DND-41 (cell line): ENCODE results near the gene BAD.

Experiments used
- CTCF ChIP-seq: IDR thresholded peaks from 2 replicates; pipeline ENCODE4 v1.5.1; 2012; ENCODE audit warnings: borderline replicate concordance, low read length, moderate library complexity, mild to moderate bottlenecking; ENCODE audit not compliant: poor library complexity, severe bottlenecking; ENCODE audit errors: extremely low read depth
- EZH2 ChIP-seq: IDR thresholded peaks from 3 replicates; pipeline ENCODE4 v1.6.1; 2012; ENCODE audit warnings: borderline replicate concordance, low read depth, mild to moderate bottlenecking, moderate library complexity, low read length, inconsistent platforms; ENCODE audit not compliant: severe bottlenecking

- TF ChIP-seq CTCF (no peak), EZH2 (no peak)
Observed at GRCh38 chr11:64263021-64263946, 21.2 kb downstream of the BAD start.
